H1 (cell line): ENCODE measurements around the gene PLSCR5.

Experiments used
- CTCF ChIP-seq, 3 experiments: IDR thresholded peaks; 1 replicate in 2 of 3; 2 replicates in 1 of 3; pipeline versions ENCODE4 v1.5.1 to v1.6.1; 2011; ENCODE audit warnings: low read length in 3 of 3, mild to moderate bottlenecking in 3 of 3, inconsistent platforms in 2 of 3, low read depth in 1 of 3, moderate library complexity in 1 of 3; ENCODE audit not compliant: insufficient read depth in 1 of 3; ENCODE audit errors: control extremely low read depth in 1 of 3
- POLR2A ChIP-seq, 2 experiments: IDR thresholded peaks; 1 replicate in 1 of 2; 2 replicates in 1 of 2; pipeline ENCODE4 v1.6.1; 2011; ENCODE audit warnings: low read depth in 2 of 2, low read length in 2 of 2, mild to moderate bottlenecking in 2 of 2; ENCODE audit errors: control extremely low read depth in 1 of 2
- RFX5 ChIP-seq: IDR thresholded peaks from 2 replicates; pipeline ENCODE4 v1.6.1; 2011; ENCODE audit warnings: low read depth, low read length, improper control_type of control experiment, borderline replicate concordance
- RNF2 ChIP-seq: fragments of 200-900, 300-1000 bp; sonication (generic); IDR thresholded peaks from 2 replicates; pipeline ENCODE4 v1.7.1; 2016; ENCODE audit warnings: borderline replicate concordance, low read depth, mild to moderate bottlenecking, antibody characterized with exemption, low read length; ENCODE audit not compliant: poor library complexity, severe bottlenecking; ENCODE audit errors: missing control alignments
- SIX5 ChIP-seq: IDR thresholded peaks from 2 replicates; pipeline ENCODE4 v1.6.1; 2011; ENCODE audit warnings: mild to moderate bottlenecking, low read depth, low read length

GRCh38 chr3:146540236-146540635 is 64.9 kb downstream of the PLSCR5 start:
- no peak for TF ChIP-seq SIX5
- no peak for TF ChIP-seq CTCF (IDR thresholded peaks at IDR 0.05; ENCODE audit: control extremely low read depth in 1 of 3, insufficient read depth in 1 of 3, low read depth in 1 of 3, low read length in 3 of 3)
- TF ChIP-seq POLR2A (IDR thresholded peaks at IDR 0.05; ENCODE audit: control extremely low read depth in 1 of 2, low read depth in 2 of 2, low read length in 2 of 2), result no peak
- TF ChIP-seq RFX5, result no peak
- no peak for TF ChIP-seq RNF2
